Cardiac septum (tissue), 1 donor: ENCODE data around the gene EBLN2. TPM values are rescaled to one million over a fixed set of nuclear protein-coding genes. Genes with fewer than 3 reads are reported as not detected.
"Not testable (repeated sequence)": the region's sequence is repeated elsewhere in the genome, so short reads cannot be mapped to it uniquely, and the experiment has no call there.

Source experiments
- DNase-seq: peaks from one replicate; pipeline ENCODE4 v3.0.0-alpha.2; 2020; ENCODE audit warnings: low spot score
- intact Hi-C: fragments of 100-400 bp; cut with DNase I; formaldehyde crosslinking; loops from one replicate; pipeline ENCODE4 v1.14.0; 2022
- total RNA-seq: library from RNA; stranded (reverse); fragmentation: NEBNext Ultra II Directional; extraction: Animal tissue kit (Norgen Biotek cat#: 25700); gene quantifications from one replicate; pipeline ENCODE4 v1.2.1, GENCODE V29; 2021
- donor health status: DM: no; HTN: no; CAD: no.

EBLN2 gene
- total RNA-seq, 1 donor from 2014 or later, result 1.9 TPM

- intact Hi-C loops, result loop anchor here (1.0 to 10.0 kb wide), 3 partner anchors 59 to 211 kb away; partner anchors contain the start of genes PPP4R2 and SHQ1
- no peak for DNase-seq
These were observed 5.2 kb upstream of the EBLN2 start for GRCh38 chr3:73056014-73056844.

- no peak for DNase-seq
- intact Hi-C loops, result loop anchor here (1.0 to 10.0 kb wide), 3 partner anchors 59 to 212 kb away; partner anchors contain the start of genes PPP4R2 and SHQ1
These were observed 4.7 kb upstream of the EBLN2 start for GRCh38 chr3:73056845-73057150.

GRCh38 chr3:73060302-73060723 is 1.1 kb upstream of the EBLN2 start:
- no peak for DNase-seq
- intact Hi-C loops, result no loop called here

GRCh38 chr3:73066243-73066642 is 4.8 kb downstream of the EBLN2 start:
- intact Hi-C loops, DNase-seq: not testable (repeated sequence)

DNA sequence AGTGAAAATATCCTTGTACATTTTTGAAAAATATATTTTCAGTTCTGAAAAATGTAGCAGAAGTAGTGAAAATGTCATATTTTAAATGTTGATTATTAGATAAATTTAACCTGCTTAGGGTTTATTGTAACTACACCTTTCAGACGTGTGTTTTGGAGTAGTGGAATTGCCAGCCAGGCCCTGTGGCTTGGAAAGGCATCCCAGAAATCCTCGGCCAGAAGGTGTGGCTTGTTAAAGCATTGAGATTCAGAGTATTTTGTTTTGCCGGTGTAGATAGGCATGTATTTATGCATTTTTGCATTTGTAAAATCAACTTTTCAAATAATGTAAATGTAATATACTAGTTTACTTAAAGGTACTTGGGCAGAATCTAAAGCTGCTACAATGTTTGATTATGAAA is 7.0 kb downstream of the EBLN2 start:
- intact Hi-C loops, result no loop called here
- DNase-seq, result no peak

GRCh38 chr3:73069187-73069586 is 7.7 kb downstream of the EBLN2 start:
- no peak for DNase-seq
- intact Hi-C loops, result no loop called here

GRCh38 chr3:73069775-73070444 is 8.5 kb downstream of the EBLN2 start:
- intact Hi-C loops, result no loop called here
- DNase-seq, result no peak

DNA sequence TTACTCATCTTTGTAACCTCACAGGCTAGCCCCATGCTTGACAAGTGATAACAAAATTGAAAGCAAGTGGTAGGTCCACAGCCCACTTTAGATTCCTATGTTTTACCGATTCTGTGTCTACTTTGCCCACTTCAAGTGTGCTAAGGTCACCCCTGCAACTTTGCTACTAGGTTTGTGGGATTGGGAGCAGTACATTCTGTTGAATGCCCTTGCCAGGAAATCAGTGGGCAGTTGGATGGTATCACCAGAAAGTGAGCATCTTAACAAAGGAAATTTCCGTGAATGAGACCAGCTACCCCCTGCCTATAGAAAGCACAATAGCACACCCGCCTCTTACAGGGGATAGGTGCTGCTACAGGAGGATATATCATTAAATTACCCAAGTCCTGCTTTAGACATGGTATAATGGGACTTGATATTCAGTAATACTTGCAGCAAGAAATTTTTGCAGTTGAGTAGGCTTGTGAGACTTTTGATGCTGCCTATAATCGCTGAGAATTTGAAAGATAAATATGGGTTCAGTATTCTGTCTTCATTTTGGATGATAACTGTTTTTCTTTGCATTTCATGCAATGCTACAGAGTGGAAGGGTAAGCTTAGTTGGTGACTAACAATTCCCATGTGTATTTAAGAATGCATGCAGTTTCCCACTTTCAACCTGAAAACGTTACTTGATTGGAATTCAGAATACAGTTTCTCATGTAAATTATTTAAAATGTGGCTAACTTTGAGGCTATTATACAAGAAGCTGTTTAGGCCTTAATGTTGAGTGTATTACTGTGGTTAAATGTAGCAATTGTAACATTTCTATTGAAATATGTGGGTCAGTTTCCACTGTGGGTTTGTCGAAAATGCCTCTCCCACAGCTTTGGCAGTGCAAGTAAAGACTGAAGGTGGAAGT is 9.5 kb downstream of the EBLN2 start:
- DNase-seq, result no peak
- intact Hi-C loops, result no loop called here

DNA sequence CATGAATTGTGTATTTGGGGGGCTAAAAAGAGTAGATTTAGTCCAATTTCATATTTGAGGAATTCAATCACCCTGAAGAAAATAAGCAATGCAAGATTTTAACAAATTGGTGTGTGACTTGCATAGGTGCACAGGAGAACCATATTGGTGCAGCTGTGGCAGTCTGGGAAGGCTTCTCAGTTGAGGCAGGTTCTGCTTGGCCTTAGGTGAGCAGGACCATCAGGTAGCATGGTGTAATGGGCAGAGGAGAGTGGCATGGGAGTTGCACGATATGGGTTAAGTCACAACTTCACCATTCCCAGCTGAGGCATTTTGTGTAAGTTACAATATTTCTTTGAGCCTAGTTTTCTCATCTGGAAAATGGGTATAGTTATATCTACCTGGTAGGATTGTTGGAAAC is 10.5 kb downstream of the EBLN2 start:
- DNase-seq, result no peak
- intact Hi-C loops, result no loop called here

DNA sequence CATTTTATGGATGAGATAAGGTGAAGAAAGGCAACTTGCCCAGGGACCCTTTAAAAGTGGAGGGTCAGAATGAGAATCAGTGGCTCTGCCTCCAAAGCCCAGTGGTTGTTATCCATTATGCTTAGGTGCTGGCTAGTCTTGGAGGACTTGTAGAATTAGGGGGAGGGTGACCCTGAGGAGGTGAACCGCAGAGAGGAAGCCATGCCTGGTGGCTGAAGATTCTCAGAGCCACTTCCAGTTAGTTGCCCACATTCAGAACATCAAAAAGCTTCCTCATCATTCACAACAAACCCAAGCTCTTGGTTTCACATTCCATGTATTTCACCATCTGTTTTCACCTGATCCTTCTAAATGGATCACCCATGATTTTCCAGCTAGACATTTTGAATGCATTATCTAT is 11.2 kb downstream of the EBLN2 start:
- intact Hi-C loops, result no loop called here

DNA sequence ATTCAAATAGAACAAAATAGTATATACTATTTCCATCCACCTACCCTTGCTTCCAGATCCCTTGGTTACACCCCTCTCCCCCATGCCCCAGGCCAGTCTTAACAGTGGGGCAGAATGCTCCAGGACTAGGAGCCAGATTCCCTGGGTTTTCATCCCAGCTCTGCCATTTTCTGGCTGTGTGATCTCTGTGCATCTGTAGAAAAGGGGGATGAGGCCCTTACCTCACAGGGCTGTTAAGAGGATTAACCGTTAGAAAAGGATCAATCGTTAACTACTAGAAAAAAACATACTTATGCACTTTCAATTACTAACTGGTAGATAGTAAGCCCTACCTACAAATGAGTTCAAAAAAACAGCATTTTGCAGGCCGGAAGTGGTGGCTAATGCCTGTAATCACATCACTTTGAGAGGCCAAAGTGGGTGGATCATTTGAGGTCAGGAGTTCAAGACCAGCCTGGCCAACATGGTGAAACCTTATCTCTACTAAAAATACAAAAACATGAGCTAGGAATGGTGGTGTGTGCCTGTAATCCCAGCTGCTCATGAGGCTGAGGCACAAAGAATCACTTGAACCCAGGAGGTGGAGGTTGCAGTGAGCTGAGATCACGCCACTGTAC is 11.7 kb downstream of the EBLN2 start:
- DNase-seq, result no peak
- intact Hi-C loops, result no loop called here

More for the DNA sequence above, 11.2 kb downstream of the EBLN2 start:
- DNase-seq, result no peak

- intact Hi-C loops, result no loop called here
- DNase-seq, result no peak
These were observed 13.3 kb downstream of the EBLN2 start for GRCh38 chr3:73074781-73075180.

- no peak for DNase-seq
- intact Hi-C loops, result loop anchor here (10.0 kb wide), 1 partner anchor 1206 kb away; no protein-coding TSS in a partner anchor
These were observed 18.9 kb downstream of the EBLN2 start for GRCh38 chr3:73080216-73080966.

GRCh38 chr3:73081140-73081539 is 19.7 kb downstream of the EBLN2 start:
- no peak for DNase-seq
- intact Hi-C loops, result loop anchor here (10.0 kb wide), 1 partner anchor 1206 kb away; no protein-coding TSS in a partner anchor

DNA sequence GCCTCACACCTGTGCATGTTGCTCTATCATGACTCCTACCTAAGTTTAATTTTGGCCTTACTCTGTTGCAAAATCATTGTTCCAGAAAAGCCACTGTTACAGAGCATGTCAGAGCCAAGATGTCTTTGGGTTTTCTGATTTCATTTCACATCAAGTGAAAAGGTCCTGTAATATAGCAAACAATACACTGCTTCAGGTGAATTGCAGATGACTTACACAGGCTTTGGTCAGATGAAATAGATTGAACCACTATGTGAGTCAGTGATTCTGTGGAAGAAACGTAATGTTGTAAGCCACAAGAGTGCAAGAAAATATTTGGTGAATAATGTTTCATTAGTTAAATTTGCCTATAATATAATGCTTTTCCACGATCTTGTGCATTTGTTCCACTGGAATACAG is 22.7 kb downstream of the EBLN2 start:
- intact Hi-C loops, result loop anchor here (10.0 kb wide), 1 partner anchor 1209 kb away; no protein-coding TSS in a partner anchor
- DNase-seq, result no peak

GRCh38 chr3:73086071-73086494 is 24.6 kb downstream of the EBLN2 start:
- peak; percentile 61 for DNase-seq
- intact Hi-C loops, result loop anchor here (2.0 to 10.0 kb wide), 2 partner anchors 147 to 1211 kb away; no protein-coding TSS in a partner anchor

DNA sequence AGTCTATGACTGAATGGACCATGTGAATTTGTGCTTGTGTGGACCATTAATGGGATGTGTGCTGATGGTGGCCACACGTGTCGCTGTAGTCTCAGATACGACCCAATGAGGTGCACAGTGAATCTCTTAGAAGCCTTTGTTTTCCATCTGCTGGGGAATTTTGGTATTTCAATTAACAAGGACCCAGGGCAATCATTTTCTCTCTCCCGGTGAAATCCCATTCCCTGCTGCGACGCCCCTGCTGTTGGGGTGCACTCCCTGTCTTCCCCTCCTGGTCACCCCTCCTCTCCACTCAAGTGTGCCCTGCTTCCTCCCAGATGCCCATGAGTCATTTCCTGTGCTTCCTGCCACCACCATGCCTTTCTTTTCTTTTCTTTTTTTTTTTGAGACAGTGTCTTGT is 32.7 kb downstream of the EBLN2 start:
- intact Hi-C loops, result no loop called here
- no peak for DNase-seq

- intact Hi-C loops, result no loop called here
- DNase-seq, result no peak
These were observed 33.5 kb downstream of the EBLN2 start for GRCh38 chr3:73094951-73095350.

- intact Hi-C loops, result no loop called here
- no peak for DNase-seq
These were observed 34.7 kb downstream of the EBLN2 start for GRCh38 chr3:73096169-73096568.
